K562 (cell line): Measurements from ENCODE around the gene ZNRF1. TPM values are rescaled to one million over a fixed set of nuclear protein-coding genes. Genes with fewer than 3 reads are reported as not detected.

Experiments used
- CREM ChIP-seq: IDR thresholded peaks from 2 replicates; pipeline ENCODE4 v1.6.1; 2014; ENCODE audit warnings: antibody characterized with exemption, low read depth
- CXXC5 ChIP-seq: fragments of 250-450 bp; sonication (Bioruptor Pico); IDR thresholded peaks from 2 replicates; pipeline ENCODE4 v1.8.0; 2022; ENCODE audit warnings: inconsistent platforms, mild to moderate bottlenecking, moderate library complexity
- EGR1 ChIP-seq: fragments of 450-650 bp; conservative IDR thresholded peaks from 2 replicates; pipeline ENCODE4 v1.6.1; 2017; ENCODE audit warnings: mild to moderate bottlenecking
- EP300 ChIP-seq: IDR thresholded peaks from 2 replicates; pipeline ENCODE4 v1.6.1; 2012; ENCODE audit warnings: low read length, improper control_type of control experiment
- GATAD2B ChIP-seq: fragments of 450-650 bp; IDR thresholded peaks from 2 replicates; pipeline ENCODE4 v1.6.1; 2017; ENCODE audit warnings: mild to moderate bottlenecking, borderline replicate concordance
- HMGN3 ChIP-seq: IDR thresholded peaks from 2 replicates; pipeline ENCODE4 v1.6.1; 2011; ENCODE audit warnings: borderline replicate concordance, low read depth, mild to moderate bottlenecking, mixed read lengths, low read length; ENCODE audit not compliant: insufficient read length; ENCODE audit errors: extremely low read depth
- PHF8 ChIP-seq: fragments of 200-600 bp; sonication (generic); IDR thresholded peaks from 2 replicates; pipeline ENCODE4 v1.6.1; 2012; ENCODE audit warnings: mixed run types, mild to moderate bottlenecking, inconsistent platforms, low read length, moderate library complexity, borderline replicate concordance
- POLR2G ChIP-seq: fragments of 200-400 bp; formaldehyde crosslinking; IDR thresholded peaks from 2 replicates; pipeline ENCODE4 v1.6.1; 2017; ENCODE audit warnings: low read depth, mild to moderate bottlenecking, antibody characterized with exemption, low read length, moderate library complexity
- RBFOX2 ChIP-seq: fragments of 200-400 bp; formaldehyde crosslinking; IDR thresholded peaks from 2 replicates; pipeline ENCODE4 v1.6.1; 2017; ENCODE audit warnings: low read depth, mild to moderate bottlenecking, low read length, moderate library complexity
- SOX6 ChIP-seq: fragments of 450-650 bp; IDR thresholded peaks from 2 replicates; pipeline ENCODE4 v1.6.1; 2014; ENCODE audit warnings: mild to moderate bottlenecking
- TAF1 ChIP-seq: IDR thresholded peaks from 2 replicates; pipeline ENCODE4 v1.6.1; 2011; ENCODE audit warnings: mild to moderate bottlenecking, low read length, moderate library complexity; ENCODE audit not compliant: insufficient read depth, control insufficient read depth, severe bottlenecking; ENCODE audit errors: extremely low read depth
- ZBTB7A ChIP-seq: IDR thresholded peaks from 2 replicates; pipeline ENCODE4 v1.6.1; 2011; ENCODE audit warnings: low read depth, mild to moderate bottlenecking, low read length, moderate library complexity, borderline replicate concordance; ENCODE audit not compliant: control insufficient read depth
- ZFX ChIP-seq: sonication (generic); formaldehyde crosslinking; IDR thresholded peaks from 2 replicates; pipeline ENCODE4 v1.8.0; 2022; ENCODE audit warnings: mild to moderate bottlenecking, missing genetic modification reagents, moderate library complexity
- ZNF444 ChIP-seq: fragments of 250-450 bp; sonication (Bioruptor Pico); IDR thresholded peaks from 2 replicates; pipeline ENCODE4 v1.4.0; 2020; ENCODE audit warnings: mild to moderate bottlenecking, moderate library complexity
- polyA plus RNA-seq, 8 experiments: library from polyadenylated mRNA; depleted of rRNA in 4 of 8; stranded (reverse) in 5 of 8; unstranded in 3 of 8; fragments of >200 nt; fragmentation: Nextera tagmentation in 2 of 8; fragmentation: Illumina TruSeq in 1 of 8; extraction: Ambion mirVana in 2 of 8; extraction: Trizol in 1 of 8; gene quantifications; 2 replicates each; pipeline versions ENCODE4 v1.2.1 to v1.2.3, GENCODE V29; 2011 to 2014; ENCODE audit warnings: inconsistent platforms in 1 of 8, missing spikeins in 1 of 8
- total RNA-seq, 7 experiments: library from RNA; depleted of rRNA in 6 of 7; stranded (reverse); fragments of >200 nt in 6 of 7; fragmentation: Illumina TruSeq in 2 of 7; extraction: Trizol in 2 of 7; gene quantifications; 2 replicates each; pipeline versions ENCODE4 v1.2.1 to v1.2.3, GENCODE V29; 2011 to 2021; ENCODE audit warnings: low replicate concordance in 1 of 7
- TF ChIP-seq, protein P1 (sequence below), 2 experiments: IDR thresholded peaks; 2 replicates each; pipeline ENCODE4 v1.6.1; 2012; ENCODE audit warnings: improper control_type of control experiment in 2 of 2, low read depth in 2 of 2, low read length in 2 of 2, borderline replicate concordance in 1 of 2
- TF ChIP-seq, protein P2 (sequence below): fragments of 200-800 bp; sonication (Bioruptor generic); IDR thresholded peaks from 2 replicates; pipeline ENCODE4 v1.6.1; 2017; ENCODE audit warnings: missing genetic modification characterization, missing compliant biosample characterization
- TF ChIP-seq, protein P3 (sequence below), 2 experiments: IDR thresholded peaks; 2 replicates each; pipeline ENCODE4 v1.6.1; 2011; ENCODE audit warnings: borderline replicate concordance in 1 of 2, control low read depth in 1 of 2, low read depth in 1 of 2, low read length in 1 of 2, mild to moderate bottlenecking in 1 of 2, mixed read lengths in 1 of 2, moderate library complexity in 1 of 2; ENCODE audit not compliant: insufficient read depth in 1 of 2, insufficient read length in 1 of 2, poor library complexity in 1 of 2, severe bottlenecking in 1 of 2; ENCODE audit errors: extremely low read depth in 1 of 2
- TF ChIP-seq, protein P4 (sequence below): IDR thresholded peaks from 2 replicates; pipeline ENCODE4 v1.6.1; 2016; ENCODE audit warnings: missing genetic modification characterization, missing compliant biosample characterization
- TF ChIP-seq, protein P5 (sequence below): fragments of 250-450 bp; sonication (Bioruptor Pico); IDR thresholded peaks from 2 replicates; pipeline ENCODE4 v1.4.0; 2020; ENCODE audit warnings: mild to moderate bottlenecking, moderate library complexity

ZNRF1 gene
- total and polyA plus RNA-seq, 9 of the 15 experiments (the other 6 are each of a cell fraction or from before 2014, with no cell fraction given), result 9.5 to 37.7 (median 20.0) TPM

DNA sequence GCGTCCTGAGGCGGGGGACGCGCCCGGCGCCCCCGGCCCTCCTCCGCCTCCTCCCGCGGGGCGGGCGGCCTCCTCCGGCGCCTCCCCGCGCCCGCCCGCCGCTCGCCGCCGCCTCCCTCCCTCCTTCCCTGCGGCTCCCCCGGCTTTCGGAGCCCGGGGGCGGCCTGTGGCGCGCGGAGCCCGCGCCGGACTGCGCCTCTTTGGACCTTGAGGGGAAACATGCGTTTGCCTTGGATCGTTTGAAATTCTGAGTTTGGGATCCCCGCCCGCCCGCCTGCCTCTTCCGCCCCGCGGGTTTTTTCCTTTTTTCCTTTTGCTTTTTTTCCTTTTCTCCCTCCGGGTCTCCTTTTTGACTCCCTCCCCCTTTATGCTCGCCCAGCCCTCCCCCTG, 390 bp downstream of the ZNRF1 start (continued):
- TF ChIP-seq CXXC5 (CRISPR knock-in tag), result peak; percentile 74; the same call in 1 of the 2 replicates
- no peak for TF ChIP-seq CREM
- peak; percentile 34 for TF ChIP-seq EGR1
- TF ChIP-seq, protein P1, sequence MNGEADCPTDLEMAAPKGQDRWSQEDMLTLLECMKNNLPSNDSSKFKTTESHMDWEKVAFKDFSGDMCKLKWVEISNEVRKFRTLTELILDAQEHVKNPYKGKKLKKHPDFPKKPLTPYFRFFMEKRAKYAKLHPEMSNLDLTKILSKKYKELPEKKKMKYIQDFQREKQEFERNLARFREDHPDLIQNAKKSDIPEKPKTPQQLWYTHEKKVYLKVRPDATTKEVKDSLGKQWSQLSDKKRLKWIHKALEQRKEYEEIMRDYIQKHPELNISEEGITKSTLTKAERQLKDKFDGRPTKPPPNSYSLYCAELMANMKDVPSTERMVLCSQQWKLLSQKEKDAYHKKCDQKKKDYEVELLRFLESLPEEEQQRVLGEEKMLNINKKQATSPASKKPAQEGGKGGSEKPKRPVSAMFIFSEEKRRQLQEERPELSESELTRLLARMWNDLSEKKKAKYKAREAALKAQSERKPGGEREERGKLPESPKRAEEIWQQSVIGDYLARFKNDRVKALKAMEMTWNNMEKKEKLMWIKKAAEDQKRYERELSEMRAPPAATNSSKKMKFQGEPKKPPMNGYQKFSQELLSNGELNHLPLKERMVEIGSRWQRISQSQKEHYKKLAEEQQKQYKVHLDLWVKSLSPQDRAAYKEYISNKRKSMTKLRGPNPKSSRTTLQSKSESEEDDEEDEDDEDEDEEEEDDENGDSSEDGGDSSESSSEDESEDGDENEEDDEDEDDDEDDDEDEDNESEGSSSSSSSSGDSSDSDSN (IDR thresholded peaks at IDR 0.05; ENCODE audit: borderline replicate concordance in 1 of 2, low read depth in 2 of 2, low read length in 2 of 2), result peak; percentile 81; a peak in 2 of 4 replicates
- TF ChIP-seq, protein P2, sequence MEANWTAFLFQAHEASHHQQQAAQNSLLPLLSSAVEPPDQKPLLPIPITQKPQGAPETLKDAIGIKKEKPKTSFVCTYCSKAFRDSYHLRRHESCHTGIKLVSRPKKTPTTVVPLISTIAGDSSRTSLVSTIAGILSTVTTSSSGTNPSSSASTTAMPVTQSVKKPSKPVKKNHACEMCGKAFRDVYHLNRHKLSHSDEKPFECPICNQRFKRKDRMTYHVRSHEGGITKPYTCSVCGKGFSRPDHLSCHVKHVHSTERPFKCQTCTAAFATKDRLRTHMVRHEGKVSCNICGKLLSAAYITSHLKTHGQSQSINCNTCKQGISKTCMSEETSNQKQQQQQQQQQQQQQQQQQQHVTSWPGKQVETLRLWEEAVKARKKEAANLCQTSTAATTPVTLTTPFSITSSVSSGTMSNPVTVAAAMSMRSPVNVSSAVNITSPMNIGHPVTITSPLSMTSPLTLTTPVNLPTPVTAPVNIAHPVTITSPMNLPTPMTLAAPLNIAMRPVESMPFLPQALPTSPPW (CRISPR knock-in tag), result peak; percentile 36
- TF ChIP-seq POLR2G, result peak; percentile 66
- peak; percentile 54; the same call in 1 of the 2 replicates for TF ChIP-seq ZBTB7A
- TF ChIP-seq PHF8, result peak; percentile 18; the same call in 1 of the 2 replicates
- peak; percentile 10 for TF ChIP-seq HMGN3
- no peak for TF ChIP-seq SOX6
- no peak; the same call in 1 of the 2 replicates for TF ChIP-seq GATAD2B
- TF ChIP-seq ZNF444 (CRISPR knock-in tag), result peak; percentile 74
- TF ChIP-seq, protein P3, sequence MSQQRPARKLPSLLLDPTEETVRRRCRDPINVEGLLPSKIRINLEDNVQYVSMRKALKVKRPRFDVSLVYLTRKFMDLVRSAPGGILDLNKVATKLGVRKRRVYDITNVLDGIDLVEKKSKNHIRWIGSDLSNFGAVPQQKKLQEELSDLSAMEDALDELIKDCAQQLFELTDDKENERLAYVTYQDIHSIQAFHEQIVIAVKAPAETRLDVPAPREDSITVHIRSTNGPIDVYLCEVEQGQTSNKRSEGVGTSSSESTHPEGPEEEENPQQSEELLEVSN (IDR thresholded peaks at IDR 0.05; ENCODE audit: borderline replicate concordance in 1 of 2, extremely low read depth in 1 of 2, insufficient read depth in 1 of 2, insufficient read length in 1 of 2, low read depth in 1 of 2, low read length in 1 of 2, poor library complexity in 1 of 2, severe bottlenecking in 1 of 2), result peak in 1 of 2 experiments; percentile 48
- peak; percentile 3; the same call in 1 of the 2 replicates for TF ChIP-seq ZFX (CRISPR knock-in tag)
- TF ChIP-seq, protein P4, sequence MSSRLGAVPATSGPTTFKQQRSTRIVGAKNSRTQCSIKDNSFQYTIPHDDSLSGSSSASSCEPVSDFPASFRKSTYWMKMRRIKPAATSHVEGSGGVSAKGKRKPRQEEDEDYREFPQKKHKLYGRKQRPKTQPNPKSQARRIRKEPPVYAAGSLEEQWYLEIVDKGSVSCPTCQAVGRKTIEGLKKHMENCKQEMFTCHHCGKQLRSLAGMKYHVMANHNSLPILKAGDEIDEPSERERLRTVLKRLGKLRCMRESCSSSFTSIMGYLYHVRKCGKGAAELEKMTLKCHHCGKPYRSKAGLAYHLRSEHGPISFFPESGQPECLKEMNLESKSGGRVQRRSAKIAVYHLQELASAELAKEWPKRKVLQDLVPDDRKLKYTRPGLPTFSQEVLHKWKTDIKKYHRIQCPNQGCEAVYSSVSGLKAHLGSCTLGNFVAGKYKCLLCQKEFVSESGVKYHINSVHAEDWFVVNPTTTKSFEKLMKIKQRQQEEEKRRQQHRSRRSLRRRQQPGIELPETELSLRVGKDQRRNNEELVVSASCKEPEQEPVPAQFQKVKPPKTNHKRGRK (tag), result peak; percentile 57
- TF ChIP-seq, protein P5, sequence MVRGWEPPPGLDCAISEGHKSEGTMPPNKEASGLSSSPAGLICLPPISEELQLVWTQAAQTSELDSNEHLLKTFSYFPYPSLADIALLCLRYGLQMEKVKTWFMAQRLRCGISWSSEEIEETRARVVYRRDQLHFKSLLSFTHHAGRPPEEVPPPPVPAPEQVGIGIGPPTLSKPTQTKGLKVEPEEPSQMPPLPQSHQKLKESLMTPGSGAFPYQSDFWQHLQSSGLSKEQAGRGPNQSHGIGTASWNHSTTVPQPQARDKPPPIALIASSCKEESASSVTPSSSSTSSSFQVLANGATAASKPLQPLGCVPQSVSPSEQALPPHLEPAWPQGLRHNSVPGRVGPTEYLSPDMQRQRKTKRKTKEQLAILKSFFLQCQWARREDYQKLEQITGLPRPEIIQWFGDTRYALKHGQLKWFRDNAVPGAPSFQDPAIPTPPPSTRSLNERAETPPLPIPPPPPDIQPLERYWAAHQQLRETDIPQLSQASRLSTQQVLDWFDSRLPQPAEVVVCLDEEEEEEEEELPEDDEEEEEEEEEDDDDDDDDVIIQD (CRISPR knock-in tag), result no peak
- TF ChIP-seq EP300, result no peak
- peak; percentile 62; the same call in 1 of the 2 replicates for TF ChIP-seq RBFOX2
- peak; percentile 12 for TF ChIP-seq TAF1
